Choroid plexus epithelial cell (primary cell): ENCODE measurements around the gene EXOC3L4.

ENCODE experiments used
- DNase-seq: peaks from one replicate; pipeline ENCODE4 v3.0.0-alpha.2; 2010; ENCODE audit warnings: low read depth
- H3K4me3 ChIP-seq: 2 replicates; pipeline ENCODE4 v1.5.1; 2011; ENCODE audit warnings: low read depth, mild to moderate bottlenecking, control low read depth, low read length, moderate library complexity
- CTCF ChIP-seq: conservative IDR thresholded peaks from 2 replicates; pipeline ENCODE4 v1.5.1; 2011; ENCODE audit warnings: low read depth, mild to moderate bottlenecking, control low read depth, inconsistent platforms, low read length, moderate library complexity

Gene EXOC3L4

GRCh38 chr14:103057028-103057371, 37.5 kb upstream of the EXOC3L4 start:
- peak overlapping the region; percentile 93 for H3K4me3 ChIP-seq
- DNase-seq, result peak; percentile 40
- TF ChIP-seq CTCF, result no peak

- TF ChIP-seq CTCF, result no peak
- H3K4me3 ChIP-seq, result peak within 1 kb of the TSS; percentile 93
- DNase-seq, result peak; percentile 91
Observed at GRCh38 chr14:103057372-103058163, 37.0 kb upstream of the EXOC3L4 start, which contains the start of gene CDC42BPB. TSS of gene CDC42BPB (minus strand) at chr14:103057549. CDS start at chr14:103057173, 376 bp downstream.

GRCh38 chr14:103058164-103059055, 36.1 kb upstream of the EXOC3L4 start:
- peak overlapping the region; percentile 81 for H3K4me3 ChIP-seq
- no peak for TF ChIP-seq CTCF
- peak; percentile 15 for DNase-seq

DNA sequence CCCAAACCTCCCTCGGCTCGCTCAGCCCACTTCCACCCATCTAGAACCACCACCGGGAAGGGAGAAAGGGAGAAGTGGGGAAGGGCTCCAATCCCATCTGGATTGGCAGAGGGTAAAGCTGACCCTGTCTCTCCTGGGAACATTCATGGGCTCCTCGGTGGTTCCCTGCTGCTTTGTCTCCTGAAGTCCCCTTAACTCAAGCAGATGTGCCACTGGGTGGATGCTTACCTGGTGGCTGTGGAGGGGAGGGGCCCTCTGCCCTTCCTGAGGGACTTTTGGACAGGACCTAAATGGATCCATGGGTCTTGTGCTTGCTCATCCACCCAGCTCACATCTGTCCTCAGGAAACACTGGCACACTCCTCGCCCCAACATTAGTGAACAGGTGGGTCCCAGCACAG, 35.0 kb upstream of the EXOC3L4 start:
- H3K4me3 ChIP-seq, result no peak overlapping the region
- TF ChIP-seq CTCF, result no peak
- DNase-seq, result no peak

DNA sequence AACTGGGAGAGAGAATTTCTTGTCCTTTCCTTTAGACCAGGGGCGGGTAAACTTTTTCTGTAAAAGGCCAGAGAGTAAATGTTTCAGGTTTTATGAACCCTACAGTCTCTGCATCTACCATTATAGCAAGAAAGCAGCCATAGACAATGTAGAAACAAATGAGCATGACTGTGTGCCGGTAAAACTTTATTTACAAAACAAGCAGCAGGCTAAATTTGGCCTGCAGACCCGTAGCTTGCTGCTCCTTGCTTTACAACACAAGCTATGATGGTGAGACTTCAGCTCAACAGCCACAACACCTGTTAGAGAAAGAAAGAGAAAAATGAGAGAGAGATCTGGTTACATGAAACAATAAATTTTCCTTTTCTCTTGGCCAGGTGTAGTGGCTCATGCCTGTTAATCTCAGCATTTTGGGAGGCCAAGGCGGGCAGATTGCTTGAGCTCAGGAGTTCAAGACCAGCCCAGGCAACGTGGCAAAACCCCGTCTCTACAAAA, 33.0 kb upstream of the EXOC3L4 start:
- no peak overlapping the region for H3K4me3 ChIP-seq
- no peak for TF ChIP-seq CTCF
- no peak for DNase-seq

DNA sequence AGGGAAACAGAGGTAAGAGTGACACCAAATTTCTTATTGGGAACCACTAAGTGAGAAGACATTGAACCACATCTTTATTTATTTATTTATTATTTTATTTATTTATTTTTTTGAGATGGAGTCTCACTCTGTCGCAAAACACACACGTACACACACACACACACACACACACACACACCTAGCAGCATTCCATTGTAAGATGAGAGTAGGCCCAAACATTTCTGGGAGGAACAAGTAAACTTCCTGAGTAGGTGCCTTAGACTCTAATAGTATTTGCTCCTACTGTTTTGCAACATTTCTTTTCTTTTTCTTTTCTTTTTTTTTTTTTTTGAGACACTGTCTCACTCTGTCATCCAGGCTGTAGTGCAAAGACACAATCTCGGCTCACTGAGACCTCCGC, 30.1 kb upstream of the EXOC3L4 start:
- no peak for DNase-seq
- TF ChIP-seq CTCF, result no peak
- H3K4me3 ChIP-seq, result no peak overlapping the region
